Measurements from ENCODE around the gene SP100. TPM values are rescaled to one million over a fixed set of nuclear protein-coding genes. Genes with fewer than 3 reads are reported as not detected.

SP100 gene
- total and polyA plus RNA-seq, 2 of the 8 experiments (the other 6 are each of a cell fraction or from before 2014, with no cell fraction given) = 0.06 to 1.1 TPM

DNA sequence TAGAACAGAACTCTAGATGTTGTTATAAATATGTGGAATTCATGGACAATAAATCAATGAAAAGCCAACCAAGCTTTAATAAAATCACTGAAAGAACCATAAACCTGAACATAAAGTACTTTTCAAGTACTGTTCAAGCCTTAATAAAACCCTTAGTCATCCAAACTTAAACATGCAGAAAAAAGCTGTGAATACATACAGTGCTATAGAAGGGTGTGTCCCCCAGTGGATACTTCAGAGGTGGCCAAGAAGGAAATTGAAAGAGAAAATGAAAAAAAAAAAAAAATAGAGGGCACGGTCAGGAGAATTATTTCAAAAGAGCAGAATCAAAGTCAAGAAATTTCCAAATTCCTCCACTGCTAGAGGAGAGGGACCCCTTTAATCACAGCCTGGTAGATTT, 141.1 kb downstream of the SP100 start:
- no peak overlapping the region for H3K4me3 ChIP-seq (ENCODE audit: extremely low read depth in 1 of 4, insufficient read depth in 2 of 4, low read depth in 3 of 4, low read length in 4 of 4)
- no peak overlapping the region for H3K23ac ChIP-seq (ENCODE audit: insufficient read length)
- TF ChIP-seq EZH2 (IDR thresholded peaks at IDR 0.05; ENCODE audit: low read depth, low read length, severe bottlenecking) = no peak
- no peak overlapping the region for H3K14ac ChIP-seq (ENCODE audit: insufficient read length)
- DNase-seq (ENCODE audit: low read depth in 1 of 2, low spot score in 2 of 2) (no peak), FAIRE-seq (no peak)
- H3K79me2 ChIP-seq (ENCODE audit: control insufficient read depth in 1 of 2, insufficient read depth in 2 of 2, low read length in 2 of 2) = no peaks in the 10 kb centered on the region
- H4K91ac ChIP-seq (replicated peaks; ENCODE audit: insufficient read length, low read length) = no peak overlapping the region
- no peaks in the 10 kb centered on the region for H3K36me3 ChIP-seq (ENCODE audit: control insufficient read depth in 2 of 4, insufficient read depth in 4 of 4, low read length in 3 of 4)
- H3K4me2 ChIP-seq (ENCODE audit: insufficient read depth in 1 of 2, low read depth in 2 of 2, low read length in 2 of 2) = no peak overlapping the region
- no peak overlapping the region for H2BK120ac ChIP-seq (replicated peaks; ENCODE audit: low read depth, low read length)
- no peak overlapping the region for H3K9ac ChIP-seq (replicated peaks in 1 of 4; ENCODE audit: extremely low read depth in 1 of 4, low read depth in 3 of 4, low read length in 3 of 4)
- 75% methylated on average over 1 of the region's 1 CpG; no CpG with 5 or more reads in 1 of the 2 experiments for WGBS, 2 experiments (ENCODE audit: extremely low coverage in 1 of 2, insufficient coverage in 1 of 2, insufficient read length in 1 of 2, insufficient replicate concordance in 2 of 2, low coverage in 1 of 2, low lambda C conversion rate in 2 of 2, missing lambda C conversion rate in 1 of 2)
- no peak overlapping the region for H3K27ac ChIP-seq (ENCODE audit: low read depth, low read length)
- H4K8ac ChIP-seq (ENCODE audit: extremely low read depth, insufficient read depth, low read length) = no peak overlapping the region
- 0 out of 4 replicates have a peak, but pooled peaks cover 0 to 4% of the 10 kb centered on the region in 2 experiments for H3K9me3 ChIP-seq (ENCODE audit: insufficient read depth in 2 of 2, low read depth in 1 of 2, low read length in 1 of 2)
- H2BK15ac ChIP-seq (ENCODE audit: low read length) = no peak overlapping the region
- no peak overlapping the region for H3K56ac ChIP-seq (replicated peaks; ENCODE audit: insufficient read length, low read depth, low read length)
- no peak overlapping the region for H2BK5ac ChIP-seq (ENCODE audit: low read depth, low read length)
- no peak overlapping the region for H2BK12ac ChIP-seq (ENCODE audit: low read depth, low read length)
- H3K18ac ChIP-seq (ENCODE audit: extremely low read depth, low read length) = no peak overlapping the region
- no peaks in the 10 kb centered on the region for H3K27me3 ChIP-seq (replicated peaks in 1 of 4; ENCODE audit: control insufficient read depth in 3 of 4, extremely low read depth in 1 of 4, insufficient read depth in 3 of 4, low read length in 3 of 4)
- no peaks in the 10 kb centered on the region for H3K23me2 ChIP-seq (ENCODE audit: low read depth, low read length)
- no peaks in the 10 kb centered on the region for H4K20me1 ChIP-seq (replicated peaks in 1 of 2; ENCODE audit: control insufficient read depth in 1 of 2, insufficient read depth in 2 of 2, low read length in 2 of 2)
- no peak overlapping the region for H4K5ac ChIP-seq (ENCODE audit: insufficient read length, low read depth, low read length)
- ChIA-PET CTCF (ENCODE audit: partially characterized antibody) (no interaction called here), POLR2A (ENCODE audit: partially characterized antibody) (no interaction called here)
- H3K79me1 ChIP-seq (ENCODE audit: low read depth, low read length) = no peaks in the 10 kb centered on the region
- H2BK20ac ChIP-seq (ENCODE audit: low read length) = no peak overlapping the region
- no peaks in the 10 kb centered on the region for H3K4me1 ChIP-seq (replicated peaks in 1 of 4; ENCODE audit: control insufficient read depth in 3 of 4, insufficient read depth in 4 of 4, low read length in 3 of 4)
- no peak overlapping the region for H2AFZ ChIP-seq (ENCODE audit: low read length)
- no peak overlapping the region for H3K4ac ChIP-seq (replicated peaks; ENCODE audit: insufficient read length, low read depth, low read length)
- no peak overlapping the region for H2AK5ac ChIP-seq (ENCODE audit: low read depth, low read length)
